Activated CD8-positive, alpha-beta memory T cell treated with anti-CD3 and anti-CD28 coated beads, Interleukin-2, amount 50 U/mL, for 48 hours (primary cell): ENCODE results near the gene HMHB1.
"Not testable (repeated sequence)": the region's sequence is repeated elsewhere in the genome, so short reads cannot be mapped to it uniquely, and the experiment has no call there.

ENCODE experiments used
- DNase-seq: peaks from one replicate; pipeline ENCODE4 v3.0.0-alpha.2; 2020

Gene HMHB1

GRCh38 chr5:143805861-143806260, 6.1 kb upstream of the HMHB1 start:
- DNase-seq: no peak

- no peak for DNase-seq
Measured at GRCh38 chr5:143806579-143806978, 5.4 kb upstream of the HMHB1 start.

GRCh38 chr5:143807401-143807800, 4.6 kb upstream of the HMHB1 start:
- no peak for DNase-seq

GRCh38 chr5:143816370-143816769, 4.4 kb downstream of the HMHB1 start:
- DNase-seq: not testable (repeated sequence)

- no peak for DNase-seq
Measured at GRCh38 chr5:143819716-143820115, 7.8 kb downstream of the HMHB1 start.

- no peak for DNase-seq
Measured at GRCh38 chr5:143820451-143820850, 8.5 kb downstream of the HMHB1 start.

GRCh38 chr5:143824851-143825720, 13.1 kb downstream of the HMHB1 start:
- DNase-seq: peak; percentile 93

GRCh38 chr5:143826951-143827444, 15.0 kb downstream of the HMHB1 start:
- no peak for DNase-seq

- DNase-seq: no peak
Measured at GRCh38 chr5:143828710-143829109, 16.7 kb downstream of the HMHB1 start.

- DNase-seq: no peak
Measured at GRCh38 chr5:143833177-143833576, 21.2 kb downstream of the HMHB1 start.

- no peak for DNase-seq
Measured at GRCh38 chr5:143835251-143835650, 23.3 kb downstream of the HMHB1 start.

- DNase-seq: no peak
Measured at GRCh38 chr5:143836161-143836725, 24.3 kb downstream of the HMHB1 start.

GRCh38 chr5:143837306-143837848, 25.4 kb downstream of the HMHB1 start:
- no peak for DNase-seq

- DNase-seq: no peak
Measured at GRCh38 chr5:143841446-143841845, 29.5 kb downstream of the HMHB1 start.

GRCh38 chr5:143842920-143843319, 31.0 kb downstream of the HMHB1 start:
- no peak for DNase-seq

- no peak for DNase-seq
Measured at GRCh38 chr5:143843461-143843860, 31.5 kb downstream of the HMHB1 start.

GRCh38 chr5:143850050-143850683, 38.2 kb downstream of the HMHB1 start:
- DNase-seq: no peak

- DNase-seq: no peak
Measured at GRCh38 chr5:143851383-143851782, 39.4 kb downstream of the HMHB1 start.

- no peak for DNase-seq
Measured at GRCh38 chr5:143860211-143860610, 48.2 kb downstream of the HMHB1 start.

GRCh38 chr5:143862271-143862670, 50.3 kb downstream of the HMHB1 start:
- DNase-seq: no peak

- no peak for DNase-seq
Measured at GRCh38 chr5:143865426-143866025, 53.6 kb downstream of the HMHB1 start.
